NCI-H187 treated with DMSO at 0.1 percent for 48 hours (cell line): Measurements from ENCODE around the gene KRTAP11-1.

Source experiments
- DNase-seq: peaks from one replicate; lab custom pipeline; 2025; lab: John Stamatoyannopoulos, UW

KRTAP11-1 gene, protein sequence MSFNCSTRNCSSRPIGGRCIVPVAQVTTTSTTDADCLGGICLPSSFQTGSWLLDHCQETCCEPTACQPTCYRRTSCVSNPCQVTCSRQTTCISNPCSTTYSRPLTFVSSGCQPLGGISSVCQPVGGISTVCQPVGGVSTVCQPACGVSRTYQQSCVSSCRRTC

DNA sequence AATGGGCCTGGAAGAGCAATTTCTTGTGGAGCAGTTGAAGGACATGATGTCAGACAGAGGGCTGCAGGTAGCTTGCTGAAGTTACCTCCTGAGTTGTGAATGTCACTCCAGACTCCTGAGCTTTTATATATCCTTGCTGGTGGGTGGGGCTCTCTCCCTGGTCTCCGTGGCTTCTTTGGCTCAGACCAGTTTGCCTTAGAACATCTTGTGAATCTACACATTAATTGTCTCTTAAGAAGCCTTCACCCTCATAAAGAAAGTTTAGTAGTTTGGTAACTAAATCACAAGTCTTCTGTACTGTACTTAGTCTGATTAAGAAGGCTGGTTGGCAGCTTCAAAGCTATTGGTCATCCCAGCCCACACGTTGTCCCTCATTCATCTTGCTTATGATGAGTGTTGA lies at the start of gene KRTAP11-1:
KRTAP11-1 (minus strand) TSS at position 101 of the 400 bp plus-strand sequence; CDS start at position 45, 56 bp downstream.
- DNase-seq, result no peak

DNA sequence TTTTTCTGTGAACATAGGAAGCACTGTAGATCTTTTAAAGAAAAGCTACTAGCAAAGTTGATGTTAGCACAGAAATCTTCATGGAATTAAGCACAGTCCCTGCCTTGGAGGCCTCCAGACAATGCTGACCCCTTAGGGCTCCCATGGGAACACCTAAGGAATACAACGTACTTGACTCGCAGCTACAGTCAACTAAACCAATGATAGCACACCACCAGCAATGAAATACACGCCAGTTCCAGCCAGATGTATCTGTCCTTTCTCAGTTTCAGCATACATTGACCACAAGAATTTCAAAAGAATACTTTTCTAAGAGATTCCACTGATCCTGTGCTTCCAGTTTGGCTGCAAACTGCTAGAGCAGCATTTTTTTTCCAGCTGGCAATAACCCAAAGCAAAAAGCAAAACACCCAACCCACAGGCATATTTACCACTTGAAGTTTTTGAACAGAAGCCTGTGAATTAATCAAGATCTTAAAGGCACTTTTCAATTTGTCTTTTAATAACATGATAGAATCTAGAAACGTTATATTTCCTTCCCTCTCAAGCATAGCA lies 42.8 kb upstream of the KRTAP11-1 start:
- DNase-seq, result no peak

DNA sequence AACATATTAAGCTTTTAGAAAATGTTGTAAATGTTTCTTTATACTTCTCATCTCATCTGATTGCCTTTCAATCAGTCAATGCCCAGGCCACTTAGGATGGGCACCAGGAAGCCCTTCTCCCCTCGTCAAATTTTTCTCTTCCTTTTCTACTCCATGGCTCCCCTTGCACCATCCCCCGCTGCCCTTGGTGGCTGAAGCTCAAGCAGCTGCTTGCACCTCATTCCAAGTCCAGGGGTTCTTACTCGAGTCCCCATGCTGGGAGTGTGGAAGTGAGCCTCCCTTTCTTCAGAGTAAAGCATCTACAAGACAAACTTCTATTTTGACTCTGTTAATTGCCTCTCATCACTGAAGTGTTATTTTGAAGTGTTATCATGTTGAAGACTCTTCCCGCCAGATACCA lies 39.7 kb upstream of the KRTAP11-1 start:
- no peak for DNase-seq

DNA sequence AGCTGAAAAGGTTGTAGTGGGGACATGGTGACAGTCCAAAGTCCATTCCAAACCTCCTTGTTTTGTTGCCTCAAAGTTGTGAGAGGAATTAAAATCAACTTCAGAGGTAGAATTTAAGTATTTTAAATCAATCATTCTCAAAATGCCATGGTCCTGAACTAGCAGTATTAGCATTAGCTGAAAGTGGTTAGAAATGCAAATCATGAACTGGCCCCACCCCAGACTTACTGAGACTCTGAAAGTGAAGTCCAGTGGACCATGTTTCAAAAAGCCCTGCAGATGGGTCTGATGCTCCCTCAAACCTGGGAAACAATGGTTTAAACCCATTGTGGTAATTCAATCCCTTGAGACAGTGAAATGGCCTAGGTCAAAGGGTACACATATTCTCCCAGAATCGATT lies 36.2 kb upstream of the KRTAP11-1 start:
- DNase-seq, result no peak

DNA sequence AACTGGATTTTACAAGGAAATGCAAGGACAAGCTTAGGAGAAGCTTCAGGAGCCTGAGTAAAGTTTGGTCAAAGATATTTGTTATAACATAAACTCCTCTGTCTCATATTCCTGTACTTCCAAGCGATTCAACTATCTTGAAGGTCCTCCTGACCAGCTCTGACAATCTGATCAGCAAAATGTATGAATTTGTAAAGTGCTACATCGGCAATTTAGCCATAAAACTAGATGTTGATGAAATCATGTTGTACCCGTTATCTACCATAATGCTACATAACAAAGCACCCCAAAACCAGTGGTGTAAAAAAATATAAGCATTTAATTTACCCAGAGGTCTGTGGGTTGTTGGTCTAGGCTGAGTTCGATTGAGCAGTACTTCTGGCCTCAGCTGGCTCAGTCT lies 19.5 kb upstream of the KRTAP11-1 start:
- no peak for DNase-seq

DNA sequence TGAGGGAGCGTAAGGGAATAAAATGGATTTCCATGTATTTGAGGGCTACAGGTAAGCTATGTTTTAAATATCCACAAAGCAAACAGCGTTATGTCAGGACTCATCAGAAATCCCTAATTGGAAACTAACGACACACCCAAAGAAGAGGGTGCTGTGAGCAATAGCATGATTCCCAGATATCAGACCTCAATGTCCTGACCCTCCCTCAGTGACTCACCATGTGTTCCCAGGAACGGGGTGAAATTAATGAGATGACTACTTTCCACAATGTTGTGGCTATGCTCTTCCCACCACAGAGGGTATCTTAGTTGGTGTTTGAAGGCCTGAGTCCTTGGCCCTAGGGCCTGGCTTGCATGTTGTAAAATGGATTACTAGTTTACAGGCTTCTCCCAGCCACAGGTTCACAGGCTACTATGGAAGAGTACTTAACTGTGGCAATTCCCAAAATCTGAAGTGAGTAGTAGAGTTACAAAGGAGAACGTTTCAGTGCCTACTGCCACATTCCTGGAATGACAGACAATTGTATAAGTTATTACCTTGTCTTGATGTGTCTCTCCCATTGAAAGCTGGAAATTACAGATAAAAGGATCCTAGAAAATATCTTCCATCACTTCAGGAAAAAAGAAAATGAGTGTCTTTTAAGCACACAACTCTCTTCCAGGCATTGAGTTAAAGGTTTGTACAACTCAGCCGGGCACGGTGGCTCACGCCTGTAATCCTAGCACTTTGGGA lies 1.7 kb upstream of the KRTAP11-1 start:
- DNase-seq, result no peak

DNA sequence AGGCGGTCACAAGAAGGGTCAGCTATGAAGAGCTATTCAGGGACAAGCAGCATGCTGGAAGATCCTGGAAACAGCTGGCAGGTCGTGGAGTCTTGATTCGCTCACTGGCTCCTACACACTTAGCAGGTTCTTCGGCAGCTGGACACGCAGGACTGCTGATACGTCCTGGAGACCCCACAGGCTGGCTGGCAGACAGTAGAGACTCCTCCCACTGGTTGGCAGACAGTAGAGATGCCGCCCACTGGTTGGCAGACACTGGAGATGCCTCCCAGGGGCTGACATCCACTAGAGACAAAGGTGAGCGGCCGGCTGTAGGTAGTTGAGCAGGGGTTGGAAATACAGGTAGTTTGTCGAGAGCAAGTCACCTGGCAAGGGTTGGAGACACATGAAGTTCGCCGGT lies 466 bp downstream of the KRTAP11-1 start:
- no peak for DNase-seq

DNA sequence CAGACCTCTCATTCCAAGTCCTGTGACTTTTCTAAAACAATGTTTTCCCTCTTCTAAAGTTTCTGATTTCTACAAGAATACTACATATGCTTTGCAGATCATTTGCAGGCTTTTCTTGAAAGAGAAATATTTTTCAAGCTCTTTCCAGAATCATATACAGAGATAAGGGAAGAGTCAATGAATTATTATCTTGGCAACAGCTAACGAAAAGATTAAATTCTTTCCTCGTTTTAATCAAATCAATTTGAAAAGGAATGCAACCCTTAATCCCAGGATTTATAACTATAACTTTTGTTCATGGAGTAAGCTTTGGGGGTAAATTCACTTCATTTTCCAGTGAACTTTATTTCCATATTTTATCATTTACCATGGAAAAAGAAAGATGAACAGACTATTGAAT lies 6.9 kb downstream of the KRTAP11-1 start:
- no peak for DNase-seq

DNA sequence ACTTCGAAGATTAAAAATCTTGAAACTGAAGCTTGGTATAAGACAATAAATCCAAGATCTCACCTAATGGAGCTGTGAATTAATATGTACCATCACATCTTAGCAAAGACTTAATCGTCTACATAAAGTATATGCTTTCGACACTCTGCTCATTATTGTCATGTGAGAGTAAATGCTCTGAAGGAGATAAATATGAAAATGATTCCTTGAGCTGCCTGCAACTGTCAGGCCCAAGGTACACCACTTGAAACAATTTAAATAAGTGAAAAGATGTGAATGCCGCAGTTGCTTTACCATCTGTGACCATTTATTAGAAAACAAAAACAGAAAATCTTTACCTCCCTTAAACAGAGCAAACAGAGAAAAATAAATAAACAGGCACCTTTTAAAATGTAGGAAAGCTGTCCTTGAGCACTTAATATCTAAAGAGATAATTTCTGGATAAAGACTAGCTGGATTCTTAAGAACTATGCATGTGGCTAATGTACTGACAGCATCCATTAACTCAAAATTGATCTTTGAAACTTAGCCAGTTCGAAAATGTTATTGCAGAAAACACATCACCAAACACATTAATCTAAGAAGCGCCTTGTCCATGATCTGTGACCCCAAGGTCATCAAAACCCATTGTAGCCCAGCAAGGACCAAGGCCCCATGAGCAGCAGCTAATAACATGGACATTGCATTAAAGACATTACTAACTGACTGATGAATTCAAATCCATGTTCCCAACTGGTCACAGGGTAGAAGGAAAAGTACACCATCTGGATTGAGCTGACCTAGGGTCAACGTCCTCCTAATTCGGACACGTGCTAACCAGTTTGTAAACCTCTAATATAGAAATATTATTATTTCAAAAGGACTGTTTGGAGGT lies 33.5 kb downstream of the KRTAP11-1 start:
- DNase-seq, result no peak

DNA sequence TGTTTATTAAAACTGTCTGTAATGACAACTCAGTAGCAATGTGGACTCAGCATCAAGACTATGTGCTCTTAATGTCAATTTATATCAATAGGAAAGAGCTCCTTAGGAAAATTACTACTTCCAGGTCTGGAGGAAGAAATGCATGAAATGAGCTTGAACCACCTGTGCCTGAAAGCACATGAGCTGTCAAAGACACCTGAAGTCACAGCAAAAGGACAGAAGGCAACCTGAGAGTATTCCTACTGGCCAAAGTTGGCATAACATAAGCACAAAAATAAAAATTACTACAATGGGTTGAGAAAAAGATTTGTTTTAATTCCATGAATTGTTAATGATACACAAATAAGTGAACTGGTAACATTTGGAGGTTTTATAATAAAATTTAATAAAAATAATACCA lies 38.4 kb downstream of the KRTAP11-1 start:
- no peak for DNase-seq

DNA sequence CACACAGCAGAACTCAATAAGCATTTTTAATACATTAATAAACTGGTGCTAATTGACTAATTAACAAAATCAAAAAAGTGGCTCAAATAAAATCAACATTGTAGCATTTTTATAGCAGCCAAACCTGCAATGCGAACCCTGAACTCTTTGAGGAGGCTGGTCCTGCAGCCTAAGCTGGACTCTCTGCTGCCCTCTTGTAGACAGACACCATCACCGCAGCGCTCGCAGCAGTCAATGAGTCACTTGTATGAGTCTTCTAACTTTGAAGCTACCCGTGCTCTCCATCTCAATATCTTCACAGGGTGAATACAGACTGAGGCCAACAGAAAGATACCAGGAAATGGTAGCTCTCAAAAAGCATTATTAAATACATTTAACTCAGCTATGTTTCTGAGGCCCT lies 42.1 kb downstream of the KRTAP11-1 start:
- DNase-seq, result no peak

DNA sequence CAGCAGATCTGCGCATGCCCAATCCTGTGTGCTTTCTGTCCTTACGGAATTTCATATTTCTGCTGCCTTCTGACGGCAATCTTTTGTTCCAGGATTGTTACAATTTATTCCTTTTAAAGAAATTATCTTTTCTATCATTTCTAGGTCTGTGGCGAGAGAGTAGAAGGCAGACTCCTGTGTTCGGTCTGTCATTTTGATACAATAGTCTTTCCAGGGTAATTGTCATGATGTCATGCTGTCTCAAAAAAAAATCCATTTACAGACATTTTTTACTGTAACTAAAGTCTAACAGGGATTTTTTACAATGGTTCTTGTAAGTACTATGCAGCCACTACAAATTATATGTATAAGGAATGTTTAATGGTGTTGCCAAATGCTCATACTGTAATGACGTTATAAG lies 42.8 kb downstream of the KRTAP11-1 start:
- DNase-seq, result no peak

DNA sequence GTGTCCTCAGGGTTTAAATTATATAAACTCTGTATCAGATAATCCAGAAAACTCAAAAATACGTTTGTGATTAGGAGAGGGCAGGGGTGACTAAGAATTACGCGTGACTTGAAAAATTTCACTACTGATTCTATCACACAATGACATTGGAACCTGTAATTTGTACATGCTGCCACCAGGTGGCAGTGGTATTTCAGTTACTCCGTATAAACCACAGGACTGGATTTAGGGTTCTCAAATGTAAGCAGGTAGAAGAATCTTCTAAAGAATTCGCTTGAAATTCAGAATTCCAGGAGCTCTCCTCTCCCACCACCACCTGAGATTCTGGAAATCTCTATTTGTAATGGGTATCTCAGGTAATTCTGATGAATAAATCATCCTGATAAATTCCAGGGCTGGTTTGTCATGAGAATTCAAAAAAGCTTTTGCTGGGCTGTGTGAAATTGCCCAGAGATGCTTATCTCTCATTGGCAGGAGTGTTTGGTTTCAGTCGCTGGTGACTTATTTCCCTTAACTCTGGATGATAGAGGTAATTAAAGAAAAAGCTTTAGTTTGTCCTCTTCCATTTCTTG lies 50.1 kb downstream of the KRTAP11-1 start:
- no peak for DNase-seq
